Fibroblast of peridontal ligament (primary cell): ENCODE results near the gene TCP1.
"Not testable (repeated sequence)": the region's sequence is repeated elsewhere in the genome, so short reads cannot be mapped to it uniquely, and the experiment has no call there.

Experiments
- DNase-seq: peaks from one replicate; pipeline ENCODE4 v3.0.0-alpha.2; 2010; ENCODE audit errors: extremely low read depth

The TCP1 gene

DNA sequence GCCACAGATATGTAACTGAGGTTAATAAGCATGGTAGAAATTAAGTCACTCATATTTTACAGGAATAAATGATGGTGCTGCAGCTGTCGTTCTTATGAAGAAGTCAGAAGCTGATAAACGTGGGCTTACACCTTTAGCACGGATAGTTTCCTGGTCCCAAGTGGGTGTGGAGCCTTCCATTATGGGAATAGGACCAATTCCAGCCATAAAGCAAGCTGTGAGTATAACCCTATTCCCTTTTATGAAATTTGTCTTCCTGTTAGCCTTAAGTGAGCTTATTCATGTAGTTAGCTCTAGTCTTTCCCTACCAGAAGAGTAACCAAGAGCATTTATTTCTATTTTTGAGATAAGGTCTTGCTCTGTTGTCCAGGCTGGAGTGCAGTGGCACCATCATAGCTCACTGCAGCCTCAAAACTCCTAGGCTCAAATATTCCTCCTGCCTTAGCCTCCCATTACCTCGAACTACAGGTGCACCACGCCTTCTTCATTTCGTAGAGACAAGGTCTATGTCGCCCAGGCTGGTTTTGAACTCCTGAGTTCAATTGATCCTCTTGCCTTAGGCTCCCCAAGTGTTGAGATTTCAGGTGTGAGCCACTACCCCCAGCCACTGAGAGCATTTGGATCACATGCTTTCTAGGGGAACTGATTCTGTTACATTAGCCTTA is 12.0 kb downstream of the TCP1 start:
- no peak for DNase-seq

DNA sequence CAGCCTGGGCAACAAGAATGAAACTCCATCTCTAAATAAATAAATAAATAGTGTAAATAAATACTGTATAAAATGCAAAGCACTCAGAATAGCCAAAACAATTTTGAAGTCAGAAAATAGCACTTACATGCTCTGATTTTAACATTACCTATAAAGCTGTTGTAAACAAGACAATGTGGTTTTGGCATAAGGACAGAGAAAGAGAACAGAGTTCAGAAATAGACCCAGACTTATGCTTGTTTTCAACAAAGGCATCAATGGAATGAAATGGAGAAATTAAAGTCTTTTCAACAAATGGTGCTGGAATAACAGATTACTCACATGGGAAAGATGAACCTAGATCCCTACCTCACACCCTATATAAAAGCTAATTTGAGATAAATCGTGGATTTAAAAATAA is 17.2 kb downstream of the TCP1 start:
- DNase-seq, result no peak

DNA sequence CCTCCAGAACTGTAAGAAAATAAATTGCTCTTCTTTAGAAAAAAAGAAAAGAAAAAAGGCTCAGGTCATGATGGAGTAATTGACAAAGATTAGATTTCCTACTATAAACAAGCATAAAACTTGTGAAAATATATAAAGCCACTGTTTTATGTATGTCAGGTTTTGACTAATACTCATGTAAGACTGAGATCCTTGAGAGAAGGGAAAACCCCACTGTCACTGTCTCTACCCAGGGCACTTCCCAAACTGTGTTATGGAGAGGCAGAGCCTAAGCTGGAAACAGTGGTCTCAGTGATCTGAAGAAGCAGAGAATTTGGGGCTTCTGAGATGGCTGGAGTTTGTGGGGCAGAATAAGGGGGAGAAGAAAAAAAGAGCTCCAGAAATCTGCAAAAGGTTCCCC is 19.9 kb downstream of the TCP1 start:
- DNase-seq, result no peak

DNA sequence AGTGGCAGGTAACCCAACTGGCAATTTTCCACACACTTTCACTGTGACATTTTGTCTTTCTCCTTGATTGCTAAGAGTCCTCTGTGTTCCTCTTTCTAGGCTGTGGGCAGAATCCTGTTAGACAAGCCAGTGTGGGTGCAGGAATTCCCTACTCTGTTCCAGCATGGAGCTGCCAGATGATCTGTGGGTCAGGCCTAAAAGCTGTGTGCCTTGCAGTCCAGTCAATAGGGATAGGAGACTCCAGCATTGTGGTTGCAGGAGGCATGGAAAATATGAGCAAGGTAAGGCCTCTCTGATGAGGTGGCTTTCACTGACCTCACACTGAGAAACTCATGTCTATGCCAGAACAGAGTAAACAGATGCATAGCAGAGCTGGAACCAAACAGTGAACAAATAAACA is 22.5 kb downstream of the TCP1 start:
- no peak for DNase-seq

DNA sequence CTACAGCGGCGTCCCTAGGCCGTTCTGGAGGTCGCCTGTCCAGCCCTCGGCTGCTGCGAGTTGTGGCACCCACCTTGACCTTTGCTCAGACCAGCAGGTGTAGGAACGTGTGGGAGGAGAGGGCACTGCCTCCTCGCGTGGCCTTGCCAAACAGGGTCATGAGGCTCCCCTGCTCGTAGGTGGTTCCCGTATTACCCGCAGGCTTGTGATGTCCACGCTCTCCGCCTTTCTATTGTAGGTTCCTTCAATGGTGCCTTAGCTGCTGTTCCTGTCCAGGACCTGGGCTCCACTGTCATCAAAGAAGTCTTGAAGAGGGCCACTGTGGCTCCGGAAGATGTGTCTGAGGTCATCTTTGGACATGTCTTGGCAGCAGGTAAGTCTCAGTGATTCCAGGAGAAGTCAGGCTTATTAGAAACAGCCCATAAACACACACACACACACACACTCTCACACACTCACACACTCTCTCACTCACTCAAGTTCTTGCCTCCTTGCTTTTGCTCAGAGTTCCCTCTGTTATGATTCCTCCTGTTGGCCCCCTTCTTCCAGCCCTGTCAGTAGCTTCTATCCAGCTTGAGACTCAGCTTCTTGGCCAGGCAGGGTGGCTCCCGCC is 26.6 kb downstream of the TCP1 start:
- DNase-seq, result no peak

DNA sequence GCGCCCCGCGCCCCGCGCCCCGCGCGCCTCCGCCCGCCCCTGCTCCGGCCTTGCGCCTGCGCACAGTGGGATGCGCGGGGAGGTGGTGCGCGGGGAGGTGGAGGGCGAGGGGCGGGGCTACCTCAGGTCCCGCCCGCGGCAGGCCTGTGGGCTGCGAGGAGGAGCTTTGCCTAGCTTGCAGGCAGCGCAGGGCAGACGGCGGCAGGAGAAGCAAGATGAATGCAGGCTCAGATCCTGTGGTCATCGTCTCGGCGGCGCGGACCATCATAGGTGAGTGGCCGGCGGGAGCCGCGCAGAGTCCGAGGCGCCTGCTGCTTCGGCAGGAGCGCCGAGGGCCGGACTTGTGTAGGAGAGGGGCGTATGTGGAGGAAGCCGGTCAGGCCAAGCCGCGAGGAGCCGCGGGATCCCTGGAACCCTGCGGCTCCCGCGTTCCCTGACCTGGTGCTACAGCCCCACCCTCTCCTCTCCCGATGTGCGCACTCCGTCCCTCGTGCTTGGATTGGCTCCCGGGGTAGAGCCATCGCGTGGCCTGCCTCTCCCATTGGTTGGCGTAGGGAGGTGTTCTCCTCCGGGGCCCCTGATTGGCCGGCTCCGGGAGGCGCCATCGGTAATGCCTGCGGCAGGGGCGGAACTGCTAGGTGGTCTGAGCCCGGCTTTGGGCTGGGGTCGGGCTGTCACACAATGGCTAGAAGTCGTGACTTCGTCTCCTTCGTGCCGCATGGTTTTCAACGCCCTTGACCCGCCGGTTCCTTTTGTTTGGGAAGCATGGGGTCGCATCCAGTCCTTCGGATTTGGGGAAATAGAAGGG is 27.3 kb downstream of the TCP1 start, which contains the start of gene ACAT2:
Gene ACAT2 (plus strand): TSS at position 173 of the 808 bp plus-strand sequence. CDS start 43 bp downstream, at position 216.
- DNase-seq, result peak; percentile 90

DNA sequence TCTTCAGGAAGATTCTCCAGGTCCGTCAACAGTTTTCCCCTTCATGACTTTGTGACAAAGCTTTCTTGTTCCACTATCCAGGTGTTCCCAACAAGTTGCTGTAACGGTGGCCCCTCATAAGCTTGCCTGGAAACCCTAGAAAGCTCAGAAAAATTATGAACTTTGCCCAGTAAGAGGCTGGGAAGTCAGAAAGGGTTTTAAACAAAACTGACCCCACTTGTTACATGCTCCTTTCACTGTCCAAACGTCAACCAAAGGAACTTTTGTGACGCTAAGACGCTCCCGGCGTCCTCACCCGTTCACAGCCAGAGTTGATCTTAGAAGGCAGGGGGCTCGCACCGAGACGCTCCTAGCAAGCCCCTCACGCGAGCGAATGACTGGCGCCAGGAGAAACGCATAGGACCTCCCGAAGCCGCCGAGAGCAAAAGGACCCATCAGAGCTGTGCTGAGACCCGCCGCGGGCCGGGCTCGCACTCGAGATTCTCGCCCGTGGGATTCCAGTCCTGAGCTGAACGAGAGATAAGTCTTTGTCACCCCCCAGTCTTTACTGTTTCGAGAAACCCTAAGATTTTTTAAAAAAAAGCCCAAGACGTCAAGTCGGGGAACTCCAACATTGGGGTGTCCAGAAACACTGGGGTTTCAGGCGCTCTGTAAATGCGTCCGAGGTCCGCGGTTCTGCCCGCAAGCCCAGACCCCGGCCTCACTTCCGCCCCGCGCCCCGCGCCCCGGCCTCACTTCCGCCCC is 28.1 kb downstream of the TCP1 start:
- no peak for DNase-seq

DNA sequence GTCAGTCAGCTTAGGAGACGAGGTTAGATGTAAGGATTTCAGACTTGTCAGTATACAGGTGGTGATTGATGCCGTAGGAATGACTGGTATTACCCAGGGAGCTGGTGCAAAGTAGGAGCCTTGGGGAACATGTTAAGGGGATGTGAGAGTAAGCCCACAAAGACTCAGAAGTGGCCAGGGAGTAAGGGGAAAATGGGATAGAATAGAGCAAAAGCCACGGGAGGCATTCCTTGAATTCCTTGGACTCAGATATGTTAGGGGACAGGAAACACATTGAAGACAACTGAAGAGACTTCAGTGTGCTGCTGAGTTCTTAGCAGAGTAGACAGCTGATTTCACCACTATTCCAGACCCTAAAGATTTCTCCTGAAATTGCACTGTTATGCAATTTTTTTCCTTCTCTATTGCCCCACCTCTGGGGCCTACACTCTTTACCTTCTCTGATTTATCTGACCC is 28.8 kb downstream of the TCP1 start:
- DNase-seq, result peak; percentile 44

DNA sequence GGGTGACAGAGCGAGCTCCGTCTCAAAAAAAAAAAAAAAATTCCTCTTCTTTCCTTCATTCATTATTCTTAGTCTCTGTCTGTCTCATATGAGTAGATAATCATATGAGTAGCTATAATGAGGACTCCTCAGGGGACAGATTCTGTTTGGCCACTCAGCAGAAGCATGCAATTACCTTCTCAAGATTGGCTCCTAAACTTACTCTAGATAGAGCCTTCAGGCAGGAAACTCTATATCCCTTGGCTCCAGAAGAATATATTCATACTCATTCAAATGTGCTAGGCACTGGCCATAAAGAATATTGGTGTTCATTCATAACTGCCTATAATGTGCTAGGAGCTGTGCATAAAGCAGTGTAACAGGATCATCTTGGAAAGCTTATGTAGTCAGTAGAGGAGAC is 29.8 kb downstream of the TCP1 start:
- no peak for DNase-seq

DNA sequence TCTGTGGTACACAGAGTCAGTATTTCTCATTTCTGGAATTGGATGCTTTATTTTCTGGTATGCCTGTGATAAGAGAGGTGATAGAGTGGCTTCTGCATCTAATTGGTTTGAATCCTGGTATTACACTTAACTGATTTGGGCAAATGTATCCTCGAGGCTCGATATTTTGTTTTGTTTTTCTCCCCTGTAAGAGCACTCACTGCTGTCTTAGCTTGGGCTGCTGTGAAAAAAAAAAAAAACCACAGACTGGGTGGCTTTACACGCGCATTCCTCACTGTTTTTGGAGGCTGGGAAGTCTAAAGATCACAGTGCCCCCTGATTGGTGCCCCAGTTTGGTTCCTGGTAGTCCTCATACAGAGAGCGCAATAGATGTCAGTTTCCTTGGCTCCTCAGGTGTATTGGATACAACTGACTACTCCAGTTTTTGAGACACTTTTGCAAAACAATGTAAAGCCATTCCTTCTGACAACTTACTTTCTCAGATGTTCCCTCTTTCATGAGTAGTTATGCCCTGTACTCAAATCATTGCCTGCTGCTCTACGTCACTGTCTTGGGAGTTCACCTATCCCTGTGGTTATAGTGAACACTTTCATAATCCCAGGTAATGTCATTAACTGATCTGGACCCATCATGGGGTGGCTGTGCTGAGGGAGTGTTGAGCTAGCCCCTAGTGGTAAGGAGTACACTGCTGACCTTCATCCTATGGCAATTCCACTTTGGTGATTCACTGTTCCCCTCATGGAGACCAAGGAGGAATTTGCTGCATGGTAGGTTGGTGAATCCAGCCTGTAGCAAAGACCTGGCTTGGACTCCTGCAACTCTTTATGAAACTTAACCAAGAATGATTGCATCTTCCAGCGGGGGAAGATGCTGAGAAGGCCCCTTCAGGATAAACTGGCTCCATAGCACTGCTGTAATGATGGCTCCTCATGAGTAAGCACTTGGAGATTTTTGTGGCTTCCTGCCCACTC is 31.1 kb downstream of the TCP1 start:
- DNase-seq, result peak; percentile 27

DNA sequence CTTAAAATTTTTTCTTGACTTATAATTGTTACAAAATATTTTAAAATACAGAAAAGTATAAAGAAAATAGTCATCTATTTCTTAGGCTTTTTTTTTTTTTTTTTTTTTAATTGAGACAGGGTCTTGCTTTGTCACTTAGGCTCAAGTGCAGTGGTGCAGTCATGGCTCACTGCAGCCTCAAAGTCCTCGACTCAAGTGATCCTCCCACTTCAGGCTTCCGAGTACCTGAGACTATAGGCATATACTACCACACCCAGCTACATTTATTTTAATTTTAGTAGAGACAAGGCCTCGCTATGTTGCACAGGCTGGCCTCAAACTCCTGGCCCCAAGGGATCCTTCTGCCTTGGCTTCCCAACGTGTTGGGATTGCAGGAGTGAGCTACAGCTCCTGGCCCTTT is 32.9 kb downstream of the TCP1 start:
- DNase-seq, result no peak

DNA sequence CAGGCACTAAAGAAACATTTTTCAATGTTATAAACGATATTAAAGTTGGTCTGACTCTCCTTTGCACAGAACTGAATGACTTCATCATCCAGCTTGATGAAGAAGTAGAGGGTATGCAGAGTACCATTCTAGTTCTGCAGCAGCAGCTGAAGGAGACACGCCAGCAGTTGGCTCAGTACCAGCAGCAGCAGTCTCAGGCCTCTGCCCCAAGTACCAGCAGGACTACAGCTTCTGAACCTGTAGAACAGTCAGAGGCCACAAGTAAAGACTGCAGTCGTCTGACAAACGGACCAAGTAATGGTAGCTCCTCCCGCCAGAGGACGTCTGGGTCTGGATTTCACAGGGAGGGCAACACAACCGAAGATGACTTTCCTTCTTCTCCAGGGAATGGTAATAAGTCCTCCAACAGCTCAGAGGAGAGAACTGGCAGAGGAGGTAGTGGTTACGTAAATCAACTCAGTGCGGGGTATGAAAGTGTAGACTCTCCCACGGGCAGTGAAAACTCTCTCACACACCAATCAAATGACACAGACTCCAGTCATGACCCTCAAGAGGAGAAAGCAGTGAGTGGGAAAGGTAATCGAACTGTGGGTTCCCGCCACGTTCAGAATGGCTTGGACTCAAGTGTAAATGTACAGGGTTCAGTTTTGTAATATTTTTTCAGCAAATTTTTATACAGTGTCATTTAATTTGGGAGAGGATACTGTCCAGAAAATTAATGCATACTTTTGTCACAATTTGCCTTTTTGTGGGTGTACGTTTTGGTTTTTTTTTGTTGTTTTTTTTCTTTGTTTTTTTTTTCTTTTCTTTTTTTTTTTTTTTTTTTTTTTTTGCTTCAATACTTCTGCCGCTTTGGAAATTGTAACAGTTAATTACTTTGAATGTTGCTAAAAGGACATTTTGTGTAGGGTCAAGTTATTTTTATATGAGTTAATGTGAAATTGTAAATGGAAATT is 34.2 kb downstream of the TCP1 start:
- peak; percentile 45 for DNase-seq

DNA sequence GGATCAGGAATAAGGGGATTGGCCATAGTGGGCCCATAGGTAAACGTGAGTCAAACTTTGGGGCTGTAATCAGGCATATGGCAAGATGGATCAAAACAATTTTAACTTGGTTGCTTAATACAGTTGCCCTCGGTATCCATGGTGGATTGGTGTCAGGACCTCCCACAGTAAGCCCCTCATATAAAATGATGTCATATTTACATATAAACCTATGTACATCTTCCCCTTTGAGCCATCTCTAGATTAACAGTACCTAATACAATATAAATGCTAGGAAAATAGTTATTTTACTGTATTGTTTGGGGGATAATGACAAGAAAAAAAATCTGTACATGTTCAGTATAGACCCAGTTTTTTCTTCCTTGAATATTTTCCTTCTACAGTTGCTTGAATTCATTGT is 35.0 kb downstream of the TCP1 start:
- no peak for DNase-seq

DNA sequence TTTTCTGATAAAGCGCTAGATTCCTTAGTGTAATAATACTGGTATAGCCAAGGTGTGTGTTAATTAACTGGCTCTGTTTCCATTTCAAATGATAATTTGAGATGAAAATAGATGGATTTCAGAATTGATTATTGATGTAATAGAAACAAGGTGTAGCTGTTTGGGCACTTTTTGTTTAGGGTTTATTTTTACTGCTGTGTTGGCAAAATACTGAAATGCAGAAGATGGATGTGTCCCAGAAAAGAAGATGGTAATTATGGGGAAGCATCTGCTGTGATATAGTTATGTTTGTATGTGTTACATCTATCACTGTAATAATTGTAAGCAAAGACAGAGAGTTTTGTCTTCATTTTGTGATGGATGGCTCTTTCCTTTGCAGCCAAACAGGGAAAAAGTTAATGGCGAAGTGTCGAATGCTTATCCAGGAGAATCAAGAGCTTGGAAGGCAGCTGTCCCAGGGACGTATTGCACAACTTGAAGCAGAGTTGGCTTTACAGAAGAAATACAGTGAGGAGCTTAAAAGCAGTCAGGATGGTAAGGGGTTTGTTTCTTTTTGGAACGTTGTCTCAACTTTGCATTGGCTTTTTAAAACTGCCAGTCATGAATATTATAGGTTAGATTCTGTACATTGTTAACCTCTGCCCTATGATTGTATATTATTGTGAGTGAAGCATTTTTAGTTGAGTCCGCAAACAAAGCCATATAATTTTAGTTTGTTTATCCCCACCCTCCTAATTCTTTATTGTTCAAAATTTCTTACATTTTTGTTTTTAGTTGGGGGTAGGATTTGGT is 36.1 kb downstream of the TCP1 start:
- no peak for DNase-seq

DNA sequence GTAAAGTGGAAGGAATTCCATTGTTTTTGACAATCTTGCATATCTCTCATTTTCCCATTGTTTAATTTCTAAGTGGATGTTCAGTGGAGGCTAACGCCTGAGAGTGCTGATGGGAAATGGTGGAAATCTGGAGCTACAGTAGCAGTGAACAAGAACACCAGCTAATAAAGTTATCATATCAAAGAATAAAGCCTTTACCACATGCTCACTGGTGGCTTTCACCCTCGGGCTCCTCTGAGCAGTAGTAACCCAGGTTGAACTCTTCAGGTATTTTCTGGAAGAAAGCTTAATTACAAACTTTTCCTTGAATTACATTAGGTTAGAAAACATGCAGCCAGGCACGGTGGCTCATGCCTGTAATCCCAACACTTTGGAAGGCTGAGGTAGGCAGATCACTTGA is 38.0 kb downstream of the TCP1 start:
- DNase-seq, result no peak

DNA sequence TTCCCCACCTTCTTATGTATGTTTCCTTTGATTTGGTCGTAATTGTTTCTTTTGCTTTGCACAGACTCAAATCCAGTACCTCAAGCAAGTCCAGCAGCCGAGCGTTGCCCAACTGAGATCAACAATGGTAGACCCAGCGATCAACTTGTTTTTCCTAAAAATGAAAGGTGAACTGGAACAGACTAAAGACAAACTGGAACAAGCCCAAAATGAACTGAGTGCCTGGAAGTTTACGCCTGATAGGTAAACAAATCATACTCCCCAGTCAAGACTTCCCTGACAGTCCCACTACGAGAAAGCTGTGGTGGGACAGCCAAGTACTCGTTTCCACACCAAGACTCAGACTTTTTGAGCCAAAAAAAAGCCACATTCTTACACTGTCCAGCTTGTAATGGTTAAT is 41.3 kb downstream of the TCP1 start:
- DNase-seq, result not testable (repeated sequence)

DNA sequence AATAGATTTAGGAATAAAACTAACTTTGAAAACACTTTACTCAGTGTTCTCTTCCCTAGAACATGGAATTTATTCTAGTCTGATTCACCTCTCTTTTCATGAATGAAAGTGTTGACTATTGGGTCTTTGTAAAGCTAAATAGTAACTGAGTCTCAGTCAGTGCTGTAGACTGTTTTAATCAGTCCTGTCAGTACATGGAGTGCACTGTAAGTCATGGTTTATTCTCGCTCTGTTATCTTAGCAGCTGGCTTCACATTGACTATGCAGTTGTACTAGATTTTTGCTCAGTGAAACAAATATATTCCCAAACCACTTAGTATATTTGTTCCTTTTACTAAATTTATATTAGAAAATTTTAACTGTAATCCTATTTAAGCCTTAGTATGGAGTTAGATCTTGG is 42.6 kb downstream of the TCP1 start:
- no peak for DNase-seq

DNA sequence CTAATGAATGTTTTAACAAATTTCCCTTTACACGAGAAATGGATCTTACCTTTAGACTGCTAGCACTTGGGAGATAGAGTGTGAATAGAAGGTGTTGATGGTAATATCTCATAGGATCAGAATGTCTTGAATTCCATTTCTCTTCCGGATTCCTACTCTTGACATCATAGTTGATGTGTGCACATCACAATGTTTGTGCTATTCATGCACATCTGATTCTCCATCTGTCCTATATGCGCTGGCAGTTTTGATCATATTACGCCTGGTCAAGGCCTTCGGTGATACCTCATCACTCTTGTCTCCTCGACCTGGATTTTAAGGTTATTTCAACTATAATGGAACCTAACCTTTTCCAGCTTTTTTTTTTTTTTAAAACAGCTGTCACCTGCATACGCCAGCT is 44.3 kb downstream of the TCP1 start:
- no peak for DNase-seq

DNA sequence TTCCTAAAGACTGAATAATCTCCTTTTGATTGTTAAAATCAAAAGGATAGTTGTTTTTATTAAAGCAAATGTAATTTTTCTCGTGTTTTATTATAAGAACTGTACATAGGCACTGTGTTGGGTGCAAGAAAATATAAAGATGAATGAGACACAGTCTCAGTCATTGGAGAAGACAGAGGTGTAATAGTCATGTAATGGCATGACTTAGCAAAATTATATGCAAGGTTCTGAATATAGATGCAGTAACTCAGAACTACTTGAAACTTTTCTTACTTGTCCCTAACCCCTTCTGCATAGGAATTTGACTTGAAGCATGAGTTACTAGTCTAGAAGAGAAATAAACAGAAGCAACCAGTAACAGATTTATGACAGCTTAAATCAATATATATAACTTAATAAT is 47.2 kb downstream of the TCP1 start:
- DNase-seq, result no peak
